Hepatic stellate cell (primary cell): ENCODE measurements around the gene DOCK10.

Experiments used
- DNase-seq: peaks from one replicate; pipeline ENCODE4 v3.0.0; 2011; ENCODE audit warnings: low spot score

DOCK10 gene

GRCh38 chr2:224976629-224977525, 65.4 kb downstream of the DOCK10 start:
- DNase-seq: no peak

GRCh38 chr2:224975761-224976160, 66.5 kb downstream of the DOCK10 start:
- no peak for DNase-seq

- no peak for DNase-seq
Measured at GRCh38 chr2:224973112-224974016, 68.9 kb downstream of the DOCK10 start.

GRCh38 chr2:224971214-224971613, 71.1 kb downstream of the DOCK10 start:
- DNase-seq: no peak

DNA sequence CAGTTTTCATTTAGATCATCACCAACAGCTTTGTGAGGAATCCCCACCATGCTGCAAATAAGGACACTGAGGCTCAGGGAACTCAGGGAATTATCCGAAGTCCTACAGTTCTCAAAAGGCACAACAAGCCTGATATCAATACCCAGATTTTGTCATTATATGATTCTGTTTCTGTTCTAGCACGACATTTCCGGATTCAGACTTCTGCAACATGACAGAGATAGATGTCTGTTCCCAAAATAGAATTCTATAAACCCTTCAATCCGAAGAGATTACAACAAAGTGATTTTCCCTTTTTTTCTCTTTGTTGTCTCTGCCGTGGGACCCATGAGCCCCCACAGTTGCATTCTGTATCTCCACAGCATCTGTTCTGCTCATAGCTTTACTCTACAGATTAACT, 72.0 kb downstream of the DOCK10 start:
- DNase-seq: no peak

- DNase-seq: no peak
Measured at GRCh38 chr2:224969633-224970260, 72.5 kb downstream of the DOCK10 start.

DNA sequence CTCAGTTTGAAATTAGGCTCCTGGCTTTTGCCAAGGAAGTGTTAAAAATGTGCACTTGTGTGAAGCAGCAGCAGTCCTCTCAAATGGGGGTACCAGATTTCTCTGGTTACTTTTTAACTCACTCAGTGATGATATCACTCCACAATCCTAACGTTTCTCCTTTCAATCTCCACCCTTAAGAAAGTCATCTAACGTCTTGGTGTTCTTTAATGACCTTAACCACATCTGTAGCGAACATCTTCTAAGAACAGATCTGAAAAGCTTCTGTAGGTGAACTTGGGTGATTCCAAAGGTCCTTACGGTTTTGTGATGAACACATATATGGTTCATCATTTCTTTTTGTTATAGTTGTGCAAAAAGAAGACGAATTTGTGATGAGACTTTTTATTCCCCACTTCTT, 73.2 kb downstream of the DOCK10 start:
- DNase-seq: no peak

GRCh38 chr2:224968051-224968450, 74.2 kb downstream of the DOCK10 start:
- peak; percentile 19 for DNase-seq

- no peak for DNase-seq
Measured at GRCh38 chr2:224966613-224967012, 75.7 kb downstream of the DOCK10 start.

GRCh38 chr2:224959556-224959955, 82.7 kb downstream of the DOCK10 start:
- DNase-seq: no peak

DNA sequence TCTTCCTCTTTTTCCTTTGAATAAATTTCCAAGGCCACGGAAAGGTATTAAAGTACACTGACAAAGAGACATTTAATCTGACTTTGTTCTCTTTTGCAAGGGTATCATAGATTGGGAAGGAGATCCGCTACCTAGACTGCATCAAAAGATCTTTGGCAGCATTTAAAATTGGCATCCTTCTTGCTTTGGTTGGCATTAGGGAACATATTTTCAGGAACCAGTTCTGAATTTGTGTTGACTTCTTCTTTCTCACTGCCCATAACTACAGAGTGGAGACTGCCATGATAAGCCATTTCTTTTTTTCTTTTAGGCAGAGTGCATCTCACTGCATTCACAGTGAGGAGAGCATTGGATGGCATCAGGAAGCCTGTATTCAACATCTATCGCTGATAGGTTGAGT, 83.4 kb downstream of the DOCK10 start:
- no peak for DNase-seq

DNA sequence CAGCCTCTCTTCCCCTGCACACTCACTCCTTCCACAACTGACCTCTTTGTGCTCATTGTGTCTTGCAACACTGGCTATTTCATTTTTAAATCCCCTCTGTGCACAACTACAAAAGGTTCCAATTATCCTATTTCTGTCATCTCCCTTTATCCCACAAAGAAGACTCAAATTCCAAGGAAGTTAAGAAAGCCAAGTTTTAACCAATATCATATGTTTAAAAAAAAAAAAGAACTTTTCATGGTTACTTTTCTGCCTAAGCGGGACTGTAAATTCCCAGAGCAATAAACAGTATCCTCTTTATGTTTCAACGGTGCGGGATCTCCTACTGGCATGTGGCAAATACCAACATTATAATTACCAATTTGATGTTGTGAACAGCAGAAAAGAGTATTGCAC, 83.8 kb downstream of the DOCK10 start:
- DNase-seq: no peak

- DNase-seq: no peak
Measured at GRCh38 chr2:224957540-224958461, 84.5 kb downstream of the DOCK10 start.

- no peak for DNase-seq
Measured at GRCh38 chr2:224956706-224957105, 85.6 kb downstream of the DOCK10 start.

DNA sequence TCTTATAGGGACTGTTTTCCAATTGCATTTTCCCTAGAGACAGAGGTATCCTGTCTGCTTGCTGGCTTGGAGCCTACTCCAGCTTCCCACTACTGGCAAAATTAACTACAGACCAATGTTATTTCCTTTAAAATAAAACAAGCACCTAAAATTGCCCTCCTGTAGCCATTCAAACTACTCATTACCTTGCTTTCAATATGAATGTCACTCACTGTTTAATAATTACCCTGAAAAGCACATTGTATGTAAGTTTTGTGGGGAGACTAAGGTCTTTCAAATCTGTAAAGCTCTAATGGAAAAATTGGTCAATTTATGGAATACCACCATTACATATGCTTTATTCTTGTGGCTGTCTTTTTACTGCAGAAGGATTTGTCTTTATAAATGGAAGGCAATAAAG, 87.3 kb downstream of the DOCK10 start:
- no peak for DNase-seq

GRCh38 chr2:224952936-224953657, 89.2 kb downstream of the DOCK10 start:
- DNase-seq: no peak

- no peak for DNase-seq
Measured at GRCh38 chr2:224951723-224952481, 90.4 kb downstream of the DOCK10 start.

DNA sequence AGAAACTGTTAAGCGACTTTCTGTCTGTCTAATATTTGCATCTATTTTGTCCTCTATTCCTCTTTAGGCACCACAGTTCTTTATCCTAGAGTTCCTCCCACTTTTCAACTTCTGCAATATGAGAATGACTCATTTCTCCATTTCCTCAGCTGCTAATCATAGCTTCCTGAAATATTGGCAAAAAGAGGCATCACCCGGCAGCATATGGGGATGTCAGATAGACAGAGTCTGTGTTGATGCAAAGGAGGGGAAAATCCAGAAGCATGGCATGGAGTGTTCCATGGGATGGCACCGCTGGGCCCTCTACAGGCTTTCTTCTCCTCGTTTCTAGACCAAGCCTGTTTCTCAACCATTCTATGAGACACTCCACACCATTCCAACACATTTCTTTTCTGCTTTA, 93.4 kb downstream of the DOCK10 start:
- DNase-seq: peak; percentile 55

DNA sequence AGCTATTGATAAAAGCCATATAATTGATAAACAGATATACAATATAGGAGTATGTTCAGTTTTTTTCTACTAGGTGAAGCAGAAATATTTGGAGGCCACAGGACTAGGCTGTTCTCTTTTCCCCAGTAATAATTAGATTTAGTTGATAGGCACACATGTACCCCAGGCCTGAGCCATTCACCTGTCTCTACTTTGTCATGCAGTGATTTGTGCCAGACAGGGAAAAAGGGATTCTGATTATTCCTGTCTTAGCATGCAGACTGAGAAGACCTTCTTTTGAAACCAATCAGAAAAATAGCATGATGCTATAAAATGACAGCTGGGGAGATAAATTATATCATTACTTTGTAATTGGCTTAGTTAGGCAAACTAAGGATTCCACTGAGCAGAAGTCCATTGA, 94.3 kb downstream of the DOCK10 start:
- no peak for DNase-seq

DNA sequence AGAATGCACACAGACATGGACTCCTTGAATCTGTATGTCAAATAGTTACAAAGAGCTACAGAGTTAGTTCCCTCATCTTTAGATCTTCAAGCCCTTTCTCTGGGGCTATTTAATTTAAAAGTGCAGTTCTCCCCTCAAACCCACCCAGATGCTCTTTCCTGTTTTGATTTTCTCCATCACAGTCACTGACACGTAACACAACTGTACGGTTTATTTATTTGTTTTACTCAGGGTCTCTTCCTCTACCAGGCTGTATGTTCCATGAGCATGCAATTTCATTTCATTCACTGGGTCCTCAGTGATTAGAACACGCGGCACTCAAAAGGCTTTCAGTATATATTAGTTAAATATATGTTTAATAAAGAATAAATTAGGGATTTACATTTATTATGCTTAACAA, 94.7 kb downstream of the DOCK10 start:
- DNase-seq: no peak
